ENCODE data around the gene CARMIL1.

The CARMIL1 gene

GRCh38 chr6:25446830-25447569 lies 167.8 kb downstream of the CARMIL1 start:
- no peak for DNase-seq (ENCODE audit: low read depth)

- DNase-seq (ENCODE audit: low read depth), result no peak
Measured at GRCh38 chr6:25447570-25447929, 168.4 kb downstream of the CARMIL1 start.

GRCh38 chr6:25448965-25449538 lies 169.9 kb downstream of the CARMIL1 start:
- no peak for DNase-seq (ENCODE audit: low read depth)

- no peak for DNase-seq (ENCODE audit: low read depth)
Measured at GRCh38 chr6:25449774-25450173, 170.6 kb downstream of the CARMIL1 start.

GRCh38 chr6:25450469-25451198 lies 171.5 kb downstream of the CARMIL1 start:
- DNase-seq (ENCODE audit: low read depth), result no peak

- no peak for DNase-seq (ENCODE audit: low read depth)
Measured at GRCh38 chr6:25452031-25452430, 172.9 kb downstream of the CARMIL1 start.

GRCh38 chr6:25453288-25453687 lies 174.1 kb downstream of the CARMIL1 start:
- no peak for DNase-seq (ENCODE audit: low read depth)

GRCh38 chr6:25454136-25454535 lies 175.0 kb downstream of the CARMIL1 start:
- DNase-seq (ENCODE audit: low read depth), result peak; percentile 28

- DNase-seq (ENCODE audit: low read depth), result no peak
Measured at GRCh38 chr6:25456249-25457040, 177.3 kb downstream of the CARMIL1 start.

GRCh38 chr6:25457516-25457915 lies 178.3 kb downstream of the CARMIL1 start:
- no peak for DNase-seq (ENCODE audit: low read depth)

GRCh38 chr6:25458485-25458884 lies 179.3 kb downstream of the CARMIL1 start:
- DNase-seq (ENCODE audit: low read depth), result peak; percentile 78

GRCh38 chr6:25462235-25462897 lies 183.2 kb downstream of the CARMIL1 start:
- no peak for DNase-seq (ENCODE audit: low read depth)

- no peak for DNase-seq (ENCODE audit: low read depth)
Measured at GRCh38 chr6:25463441-25463840, 184.3 kb downstream of the CARMIL1 start.

GRCh38 chr6:25464225-25464624 lies 185.1 kb downstream of the CARMIL1 start:
- no peak for DNase-seq (ENCODE audit: low read depth)

- no peak for DNase-seq (ENCODE audit: low read depth)
Measured at GRCh38 chr6:25465941-25466340, 186.8 kb downstream of the CARMIL1 start.

- no peak for DNase-seq (ENCODE audit: low read depth)
Measured at GRCh38 chr6:25468881-25469280, 189.7 kb downstream of the CARMIL1 start.

GRCh38 chr6:25469797-25470388 lies 190.7 kb downstream of the CARMIL1 start:
- no peak for DNase-seq (ENCODE audit: low read depth)

- no peak for DNase-seq (ENCODE audit: low read depth)
Measured at GRCh38 chr6:25472306-25472705, 193.1 kb downstream of the CARMIL1 start.

- DNase-seq (ENCODE audit: low read depth), result no peak
Measured at GRCh38 chr6:25472906-25473305, 193.7 kb downstream of the CARMIL1 start.

GRCh38 chr6:25473447-25473846 lies 194.3 kb downstream of the CARMIL1 start:
- no peak for DNase-seq (ENCODE audit: low read depth)

- DNase-seq (ENCODE audit: low read depth), result peak; percentile 62
Measured at GRCh38 chr6:25476126-25476525, 197.0 kb downstream of the CARMIL1 start.

Data from EH (cell line).